Gastrocnemius medialis (tissue), 4 donors: ENCODE measurements around the gene PDE4D.

Source experiments
- POLR2A ChIP-seq, 2 donors: fragments of 450-650 bp; IDR thresholded peaks; one replicate each; pipeline ENCODE4 v1.6.1; 2017; ENCODE audit warnings: antibody characterized with exemption in 2 of 2, mild to moderate bottlenecking in 2 of 2, moderate library complexity in 2 of 2
- TF ChIP-seq, protein P1 (sequence below), 5 experiments: fragments of 450-650 bp in 3 of 5; fragments of 200-600 bp in 2 of 5; sonication (generic) in 2 of 5; IDR thresholded peaks in 4 of 5; conservative IDR thresholded peaks in 1 of 5; 1 replicate in 4 of 5; 2 replicates in 1 of 5; pipeline ENCODE4 v1.5.1; 2016 to 2019; ENCODE audit warnings: antibody characterized with exemption in 5 of 5, mild to moderate bottlenecking in 3 of 5, moderate library complexity in 3 of 5

DNA sequence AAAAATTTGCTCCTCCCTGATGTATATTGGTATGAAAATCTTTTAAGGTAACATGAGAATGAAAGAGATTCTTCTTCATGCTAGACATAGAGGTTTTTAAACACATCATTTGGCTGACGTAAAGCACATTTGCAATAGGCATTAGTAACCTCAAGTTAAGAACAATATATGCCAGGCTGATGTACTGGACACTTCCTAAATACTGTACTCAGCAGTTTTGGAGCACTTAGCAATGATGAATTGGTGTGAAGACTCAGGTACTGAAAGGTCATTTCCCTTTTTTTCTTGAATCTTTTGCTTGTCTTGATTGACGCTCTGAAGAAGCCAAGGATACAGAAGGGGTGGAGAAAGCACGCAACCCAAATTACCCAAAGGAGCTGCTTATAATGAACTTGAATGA, 322.5 kb downstream of the PDE4D start:
- TF ChIP-seq, protein P1, sequence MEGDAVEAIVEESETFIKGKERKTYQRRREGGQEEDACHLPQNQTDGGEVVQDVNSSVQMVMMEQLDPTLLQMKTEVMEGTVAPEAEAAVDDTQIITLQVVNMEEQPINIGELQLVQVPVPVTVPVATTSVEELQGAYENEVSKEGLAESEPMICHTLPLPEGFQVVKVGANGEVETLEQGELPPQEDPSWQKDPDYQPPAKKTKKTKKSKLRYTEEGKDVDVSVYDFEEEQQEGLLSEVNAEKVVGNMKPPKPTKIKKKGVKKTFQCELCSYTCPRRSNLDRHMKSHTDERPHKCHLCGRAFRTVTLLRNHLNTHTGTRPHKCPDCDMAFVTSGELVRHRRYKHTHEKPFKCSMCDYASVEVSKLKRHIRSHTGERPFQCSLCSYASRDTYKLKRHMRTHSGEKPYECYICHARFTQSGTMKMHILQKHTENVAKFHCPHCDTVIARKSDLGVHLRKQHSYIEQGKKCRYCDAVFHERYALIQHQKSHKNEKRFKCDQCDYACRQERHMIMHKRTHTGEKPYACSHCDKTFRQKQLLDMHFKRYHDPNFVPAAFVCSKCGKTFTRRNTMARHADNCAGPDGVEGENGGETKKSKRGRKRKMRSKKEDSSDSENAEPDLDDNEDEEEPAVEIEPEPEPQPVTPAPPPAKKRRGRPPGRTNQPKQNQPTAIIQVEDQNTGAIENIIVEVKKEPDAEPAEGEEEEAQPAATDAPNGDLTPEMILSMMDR (IDR thresholded peaks at IDR 0.05 in 4 of 5, conservative IDR thresholded peaks at IDR 0.05 in 1 of 5) = no peak
- no peak for TF ChIP-seq POLR2A (IDR thresholded peaks at IDR 0.05)
